ENCODE results near the gene RAB3IL1.

The RAB3IL1 gene

GRCh38 chr11:61896665-61897386 is 20.5 kb downstream of the RAB3IL1 start:
- no peak overlapping the region for H3K4me2 ChIP-seq (ENCODE audit: insufficient read depth, low read length)
- DNase-seq: no peak

GRCh38 chr11:61895718-61896059 is 21.7 kb downstream of the RAB3IL1 start:
- Histone ChIP-seq H2AFZ (ENCODE audit: low read depth, low read length) (no peak overlapping the region), H3K4me1 (ENCODE audit: insufficient read depth, low read length) (peaks cover 19% of the 10 kb centered on the region), H3K27me3 (ENCODE audit: insufficient read depth, low read length, poor library complexity) (peaks cover 4% of the 10 kb centered on the region), H3K79me2 (ENCODE audit: insufficient read depth, low read length) (no peaks in the 10 kb centered on the region), H3K27ac (ENCODE audit: low read length) (no peak overlapping the region), H3K4me3 (ENCODE audit: low read depth in 1 of 2, low read length in 2 of 2) (no peak overlapping the region), H3K9ac (ENCODE audit: low read depth, low read length) (no peak overlapping the region), H4K20me1 (ENCODE audit: insufficient read depth, low read length) (no peaks in the 10 kb centered on the region; the same call in 1 of the 2 replicates), H3K36me3 (ENCODE audit: insufficient read depth, low read length) (no peaks in the 10 kb centered on the region), H3K9me3 (ENCODE audit: insufficient read depth, low read length, severe bottlenecking) (no peaks in the 10 kb centered on the region), H3K4me2 (ENCODE audit: insufficient read depth, low read length) (no peak overlapping the region)
- no peak for DNase-seq
- no peak for TF ChIP-seq CTCF (IDR thresholded peaks at IDR 0.05; ENCODE audit: borderline replicate concordance, extremely low read depth, low read length, poor library complexity, severe bottlenecking)
- no peak for TF ChIP-seq EZH2 (IDR thresholded peaks at IDR 0.05; ENCODE audit: borderline replicate concordance, low read depth, low read length, severe bottlenecking)
- ATAC-seq (ENCODE audit: insufficient read depth, low read depth): no peak

More at GRCh38 chr11:61896665-61897386, 20.5 kb downstream of the RAB3IL1 start:
- H3K4me1 ChIP-seq (ENCODE audit: insufficient read depth, low read length): peaks cover 9% of the 10 kb centered on the region
- no peak overlapping the region for H3K4me3 ChIP-seq (ENCODE audit: low read depth in 1 of 2, low read length in 2 of 2)
- no peak for ATAC-seq (ENCODE audit: insufficient read depth, low read depth)
- H3K79me2 ChIP-seq (ENCODE audit: insufficient read depth, low read length): no peaks in the 10 kb centered on the region
- H2AFZ ChIP-seq (ENCODE audit: low read depth, low read length): no peak overlapping the region
- H3K27me3 ChIP-seq (ENCODE audit: insufficient read depth, low read length, poor library complexity): peaks cover under 1% of the 10 kb centered on the region
- H4K20me1 ChIP-seq (ENCODE audit: insufficient read depth, low read length): no peaks in the 10 kb centered on the region; the same call in 1 of the 2 replicates
- no peak overlapping the region for H3K27ac ChIP-seq (ENCODE audit: low read length)
- no peaks in the 10 kb centered on the region for H3K9me3 ChIP-seq (ENCODE audit: insufficient read depth, low read length, severe bottlenecking)
- TF ChIP-seq CTCF (IDR thresholded peaks at IDR 0.05; ENCODE audit: borderline replicate concordance, extremely low read depth, low read length, poor library complexity, severe bottlenecking): no peak
- no peak for TF ChIP-seq EZH2 (IDR thresholded peaks at IDR 0.05; ENCODE audit: borderline replicate concordance, low read depth, low read length, severe bottlenecking)
- H3K36me3 ChIP-seq (ENCODE audit: insufficient read depth, low read length): no peaks in the 10 kb centered on the region
- H3K9ac ChIP-seq (ENCODE audit: low read depth, low read length): no peak overlapping the region

- Histone ChIP-seq H3K9me3 (ENCODE audit: insufficient read depth, low read length, severe bottlenecking) (no peaks in the 10 kb centered on the region), H3K4me3 (ENCODE audit: low read depth in 1 of 2, low read length in 2 of 2) (no peak overlapping the region), H3K27ac (ENCODE audit: low read length) (no peak overlapping the region), H3K27me3 (ENCODE audit: insufficient read depth, low read length, poor library complexity) (peaks cover 4% of the 10 kb centered on the region), H3K9ac (ENCODE audit: low read depth, low read length) (no peak overlapping the region), H2AFZ (ENCODE audit: low read depth, low read length) (no peak overlapping the region), H4K20me1 (ENCODE audit: insufficient read depth, low read length) (no peaks in the 10 kb centered on the region; the same call in 1 of the 2 replicates), H3K79me2 (ENCODE audit: insufficient read depth, low read length) (no peaks in the 10 kb centered on the region), H3K4me2 (ENCODE audit: insufficient read depth, low read length) (no peak overlapping the region), H3K36me3 (ENCODE audit: insufficient read depth, low read length) (no peaks in the 10 kb centered on the region), H3K4me1 (ENCODE audit: insufficient read depth, low read length) (peaks cover 24% of the 10 kb centered on the region)
- no peak for ATAC-seq (ENCODE audit: insufficient read depth, low read depth)
- no peak for DNase-seq
- no peak for TF ChIP-seq CTCF (IDR thresholded peaks at IDR 0.05; ENCODE audit: borderline replicate concordance, extremely low read depth, low read length, poor library complexity, severe bottlenecking)
- TF ChIP-seq EZH2 (IDR thresholded peaks at IDR 0.05; ENCODE audit: borderline replicate concordance, low read depth, low read length, severe bottlenecking): no peak
Measured at GRCh38 chr11:61895046-61895717, 22.2 kb downstream of the RAB3IL1 start.
